Endothelial cell of umbilical vein (primary cell): ENCODE results near the gene UQCRC1. TPM values are rescaled to one million over a fixed set of nuclear protein-coding genes. Genes with fewer than 3 reads are reported as not detected.
A peak's percentile ranks its signal among the peaks of the same experiment; 100 is the strongest.

ENCODE experiments used
- BruUV-seq: library from RNA; stranded (reverse); fragments of 400-500 nt; replicated peaks from 2 replicates; lab custom pipeline; 2021; lab: Mats Ljungman, UMichigan
- CTCF ChIA-PET: fragments of 300-600, 350-600 bp; sonication (Branson Sonifier 250); formaldehyde crosslinking; loops from one replicate; lab custom pipeline; 2021; ENCODE audit warnings: antibody characterized with exemption, inconsistent platforms; lab: Charles Lee
- POLR2A ChIA-PET: fragments of 300-600, 350-600 bp; sonication (Branson Sonifier 250); formaldehyde crosslinking; loops from one replicate; lab custom pipeline; 2021; ENCODE audit warnings: antibody characterized with exemption, inconsistent platforms; lab: Charles Lee
- DNase-seq: peaks from one replicate; pipeline ENCODE4 v3.0.0-alpha.2; 2011; ENCODE audit warnings: low read depth, low spot score
- FAIRE-seq: peaks from 2 replicates; lab custom pipeline; 2011; peaks lifted over from hg19 to GRCh38; lab: Jason Lieb, UNC
- H2AFZ ChIP-seq: 2 replicates; pipeline ENCODE4 v1.6.0; 2012; ENCODE audit warnings: low read depth, low read length, control low read depth, inconsistent platforms
- H3K27ac ChIP-seq: 2 replicates; pipeline ENCODE4 v1.5.1; 2011; ENCODE audit warnings: low read depth, mild to moderate bottlenecking, control low read depth, low read length, moderate library complexity; ENCODE audit not compliant: insufficient read depth
- H3K27me3 ChIP-seq, 2 experiments: 2 replicates each; pipeline versions ENCODE4 v1.6.0 to v1.6.1; 2011; ENCODE audit warnings: low read length in 2 of 2, mixed read lengths in 1 of 2; ENCODE audit not compliant: control insufficient read depth in 2 of 2, insufficient read depth in 2 of 2
- H3K36me3 ChIP-seq, 2 experiments: 2 replicates in 1 of 2; 3 replicates in 1 of 2; pipeline ENCODE4 v1.5.1; 2011; ENCODE audit warnings: low read length in 2 of 2, mild to moderate bottlenecking in 1 of 2, moderate library complexity in 1 of 2; ENCODE audit not compliant: control insufficient read depth in 2 of 2, insufficient read depth in 2 of 2; ENCODE audit errors: extremely low read depth in 1 of 2
- H3K4me1 ChIP-seq: 3 replicates; pipeline ENCODE4 v1.5.1; 2011; ENCODE audit warnings: mild to moderate bottlenecking, low read length; ENCODE audit not compliant: control insufficient read depth, insufficient read depth; ENCODE audit errors: extremely low read depth
- H3K4me2 ChIP-seq: 2 replicates; pipeline ENCODE4 v1.6.1; 2011; ENCODE audit warnings: low read length, control low read depth, mixed read lengths; ENCODE audit not compliant: insufficient read depth
- H3K4me3 ChIP-seq, 3 experiments: fragments of 200-600 bp in 1 of 3; sonication (generic), shearing (Covaris generic) in 1 of 3; replicated peaks in 1 of 3; 2 replicates each; pipeline ENCODE4 v1.5.1; 2011 to 2016; ENCODE audit warnings: control low read depth in 3 of 3, low read length in 3 of 3, mild to moderate bottlenecking in 2 of 3, inconsistent platforms in 1 of 3, low read depth in 1 of 3, moderate library complexity in 1 of 3; ENCODE audit not compliant: insufficient read depth in 1 of 3
- H3K79me2 ChIP-seq: 2 replicates; pipeline ENCODE4 v1.6.0; 2012; ENCODE audit warnings: low read length, inconsistent platforms; ENCODE audit not compliant: control insufficient read depth, insufficient read depth
- H3K9ac ChIP-seq: replicated peaks from 2 replicates; pipeline ENCODE3; 2011; ENCODE audit warnings: low read length, control low read depth; ENCODE audit not compliant: insufficient read depth; ENCODE audit errors: extremely low read depth
- H3K9me1 ChIP-seq: replicated peaks from 3 replicates; pipeline ENCODE4 v1.6.0; 2011; ENCODE audit warnings: mild to moderate bottlenecking, low read length; ENCODE audit not compliant: control insufficient read depth, insufficient read depth; ENCODE audit errors: extremely low read depth
- H3K9me3 ChIP-seq: replicated peaks from 2 replicates; pipeline ENCODE4 v1.5.1; 2012; ENCODE audit warnings: low read length, inconsistent platforms; ENCODE audit not compliant: control insufficient read depth, insufficient read depth
- H4K20me1 ChIP-seq: replicated peaks from 2 replicates; pipeline ENCODE3; 2011; ENCODE audit warnings: mild to moderate bottlenecking, low read length; ENCODE audit not compliant: control insufficient read depth, insufficient read depth; ENCODE audit errors: extremely low read depth
- CTCF ChIP-seq, 2 donors: IDR thresholded peaks; 1 replicate in 1 of 2; 2 replicates in 1 of 2; pipeline ENCODE4 v1.5.1; 2011; ENCODE audit warnings: low read length in 2 of 2, mild to moderate bottlenecking in 2 of 2, moderate library complexity in 2 of 2, control low read depth in 1 of 2, inconsistent platforms in 1 of 2, low read depth in 1 of 2; ENCODE audit not compliant: insufficient read depth in 1 of 2; ENCODE audit errors: extremely low read depth in 1 of 2
- EZH2 ChIP-seq: IDR thresholded peaks from 2 replicates; pipeline ENCODE4 v1.6.1; 2012; ENCODE audit warnings: borderline replicate concordance, low read depth, mild to moderate bottlenecking, moderate library complexity, low read length, inconsistent platforms; ENCODE audit not compliant: severe bottlenecking
- FOS ChIP-seq: IDR thresholded peaks from 2 replicates; pipeline ENCODE4 v1.6.1; 2011; ENCODE audit warnings: mild to moderate bottlenecking, low read length, moderate library complexity, borderline replicate concordance; ENCODE audit not compliant: insufficient read depth
- GATA2 ChIP-seq: IDR thresholded peaks from 2 replicates; pipeline ENCODE4 v1.7.0; 2011; ENCODE audit warnings: low read depth, mild to moderate bottlenecking, moderate library complexity, mixed read lengths, low read length; ENCODE audit not compliant: insufficient read length, insufficient read depth
- JUN ChIP-seq: IDR thresholded peaks from 2 replicates; pipeline ENCODE4 v1.6.1; 2011; ENCODE audit warnings: borderline replicate concordance, low read depth; ENCODE audit not compliant: insufficient read length, insufficient read depth
- MAX ChIP-seq: IDR thresholded peaks from 2 replicates; pipeline ENCODE4 v1.6.1; 2011; ENCODE audit not compliant: insufficient read depth, insufficient read length
- MYC ChIP-seq: IDR thresholded peaks from one replicate; pipeline ENCODE4 v1.6.1; 2011; ENCODE audit warnings: mild to moderate bottlenecking, low read depth, low read length
- POLR2A ChIP-seq: IDR thresholded peaks from 2 replicates; pipeline ENCODE4 v1.6.1; 2012; ENCODE audit warnings: low read depth, mild to moderate bottlenecking, control low read depth, low read length
- POLR2AphosphoS5 ChIP-seq: IDR thresholded peaks from 2 replicates; pipeline ENCODE4 v1.6.1; 2012; ENCODE audit warnings: low read depth, mild to moderate bottlenecking, control low read depth, low read length, moderate library complexity; ENCODE audit not compliant: insufficient read depth
- dilution Hi-C: fragments of 300-500 bp; cut with MboI; formaldehyde crosslinking; loops from one replicate; pipeline ENCODE4 v1.15.0; 2019; ENCODE audit warnings: low sequenced_read_pairs; ENCODE audit not compliant: extremely low pct_ligation_motif_present
- intact Hi-C: fragments of 100-400 bp; cut with micrococcal nuclease; formaldehyde crosslinking; loops from one replicate; pipeline ENCODE4 v1.10.0; 2022
- polyA plus RNA-seq, 4 experiments: library from polyadenylated mRNA; depleted of rRNA in 3 of 4; stranded (reverse) in 3 of 4; unstranded in 1 of 4; fragments of >200 nt; gene quantifications; 2 replicates each; pipeline versions ENCODE4 v1.2.1 to v1.2.3, GENCODE V29; 2011 to 2012; ENCODE audit warnings: missing spikeins in 1 of 4
- total RNA-seq: library from RNA; stranded (reverse); gene quantifications from 2 replicates; pipeline ENCODE4 v1.2.3, GENCODE V29; 2021

The UQCRC1 gene
- total and polyA plus RNA-seq, 2 donors (not counting 3 experiments of a cell fraction or from before 2014, with no cell fraction given): 184 to 427 TPM

- intact Hi-C loops: no loop called here
- Histone ChIP-seq H3K9me3 (no peaks in the 10 kb centered on the region), H4K20me1 (no peaks in the 10 kb centered on the region), H3K27ac (no peak overlapping the region), H3K9ac (no peak overlapping the region), H3K4me1 (peaks cover 6% of the 10 kb centered on the region), H3K4me2 (no peak overlapping the region), H3K4me3 (no peak overlapping the region), H3K27me3 (peaks cover 6 to 9% of the 10 kb centered on the region in 2 experiments), H3K36me3 (peaks cover 4 to 23% of the 10 kb centered on the region in 2 experiments), H3K79me2 (no peaks in the 10 kb centered on the region), H3K9me1 (no peaks in the 10 kb centered on the region), H2AFZ (no peak overlapping the region)
- BruUV-seq: no TSS peak
- POLR2A ChIA-PET: no interaction called here
- DNase-seq (no peak), FAIRE-seq (no peak)
- dilution Hi-C loops: no loop called here
- CTCF ChIA-PET: no interaction called here
- no peak for TF ChIP-seq MYC
- no peak for TF ChIP-seq CTCF (IDR thresholded peaks at IDR 0.05; ENCODE audit: extremely low read depth in 1 of 2, insufficient read depth in 1 of 2, low read depth in 1 of 2, low read length in 2 of 2)
- TF ChIP-seq POLR2A: no peak
Measured at GRCh38 chr3:48596157-48596556, 13.3 kb downstream of the UQCRC1 start.

GRCh38 chr3:48595526-48596121 is 13.8 kb downstream of the UQCRC1 start:
- H3K79me2 ChIP-seq: no peaks in the 10 kb centered on the region
- DNase-seq (peak; percentile 20), FAIRE-seq (no peak)
- H3K9me1 ChIP-seq: no peaks in the 10 kb centered on the region
- no peak overlapping the region for H2AFZ ChIP-seq
- no peaks in the 10 kb centered on the region for H4K20me1 ChIP-seq
- TF ChIP-seq MAX (no peak), CTCF (IDR thresholded peaks at IDR 0.05; ENCODE audit: extremely low read depth in 1 of 2, insufficient read depth in 1 of 2, low read depth in 1 of 2, low read length in 2 of 2) (no peak), JUN (no peak), POLR2AphosphoS5 (no peak), FOS (no peak), EZH2 (no peak), GATA2 (no peak), POLR2A (no peak), MYC (no peak)
- peaks cover 6 to 9% of the 10 kb centered on the region in 2 experiments for H3K27me3 ChIP-seq
- BruUV-seq: no TSS peak
- H3K27ac ChIP-seq: no peak overlapping the region
- POLR2A ChIA-PET: no interaction called here
- H3K4me2 ChIP-seq: no peak overlapping the region
- H3K9ac ChIP-seq: no peak overlapping the region
- dilution Hi-C loops: no loop called here
- CTCF ChIA-PET: no interaction called here
- intact Hi-C loops: no loop called here
- peaks cover 6% of the 10 kb centered on the region for H3K4me1 ChIP-seq
- H3K4me3 ChIP-seq: no peak overlapping the region
- H3K9me3 ChIP-seq: no peaks in the 10 kb centered on the region
- H3K36me3 ChIP-seq: peaks cover 0 to 18% of the 10 kb centered on the region in 2 experiments
